Ovary (tissue), 3 donors: Measurements from ENCODE around the gene TNS1.

Source experiments
- EP300 ChIP-seq: sonication (generic); formaldehyde crosslinking; IDR thresholded peaks from one replicate; pipeline ENCODE4 v1.6.1; 2017; ENCODE audit warnings: antibody characterized with exemption
- POLR2A ChIP-seq: fragments of 450-650 bp; IDR thresholded peaks from one replicate; pipeline ENCODE4 v1.6.1; 2017; ENCODE audit warnings: antibody characterized with exemption, mild to moderate bottlenecking, moderate library complexity
- TF ChIP-seq, protein P1 (sequence below), 3 donors: fragments of 450-650 bp in 2 of 3; fragments of 200-600 bp in 1 of 3; IDR thresholded peaks; one replicate each; pipeline versions ENCODE4 v1.5.1 to v1.8.0; 2016 to 2022; ENCODE audit warnings: antibody characterized with exemption in 3 of 3, mild to moderate bottlenecking in 1 of 3
- donor health status: DM: no; HTN: no; CAD: no.

- TF ChIP-seq, protein P1, sequence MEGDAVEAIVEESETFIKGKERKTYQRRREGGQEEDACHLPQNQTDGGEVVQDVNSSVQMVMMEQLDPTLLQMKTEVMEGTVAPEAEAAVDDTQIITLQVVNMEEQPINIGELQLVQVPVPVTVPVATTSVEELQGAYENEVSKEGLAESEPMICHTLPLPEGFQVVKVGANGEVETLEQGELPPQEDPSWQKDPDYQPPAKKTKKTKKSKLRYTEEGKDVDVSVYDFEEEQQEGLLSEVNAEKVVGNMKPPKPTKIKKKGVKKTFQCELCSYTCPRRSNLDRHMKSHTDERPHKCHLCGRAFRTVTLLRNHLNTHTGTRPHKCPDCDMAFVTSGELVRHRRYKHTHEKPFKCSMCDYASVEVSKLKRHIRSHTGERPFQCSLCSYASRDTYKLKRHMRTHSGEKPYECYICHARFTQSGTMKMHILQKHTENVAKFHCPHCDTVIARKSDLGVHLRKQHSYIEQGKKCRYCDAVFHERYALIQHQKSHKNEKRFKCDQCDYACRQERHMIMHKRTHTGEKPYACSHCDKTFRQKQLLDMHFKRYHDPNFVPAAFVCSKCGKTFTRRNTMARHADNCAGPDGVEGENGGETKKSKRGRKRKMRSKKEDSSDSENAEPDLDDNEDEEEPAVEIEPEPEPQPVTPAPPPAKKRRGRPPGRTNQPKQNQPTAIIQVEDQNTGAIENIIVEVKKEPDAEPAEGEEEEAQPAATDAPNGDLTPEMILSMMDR (IDR thresholded peaks at IDR 0.05): no peak
- TF ChIP-seq POLR2A (no peak), EP300 (no peak)
These were observed 83.6 kb downstream of the TNS1 start for GRCh38 chr2:217919204-217919603.
